Osteocyte (in vitro differentiated cells): ENCODE measurements around the gene SFT2D3. TPM values are rescaled to one million over a fixed set of nuclear protein-coding genes. Genes with fewer than 3 reads are reported as not detected.

Experiments used
- DNase-seq: peaks from one replicate; pipeline ENCODE4 v3.0.0; 2021; ENCODE audit warnings: mixed read lengths; ENCODE audit not compliant: unreplicated experiment; ENCODE audit errors: extremely low spot score
- H3K27ac Mint-ChIP-seq: one replicate; pipeline ENCODE4 v1.8.0; 2021; ENCODE audit warnings: mild to moderate bottlenecking, mixed read lengths; ENCODE audit not compliant: unreplicated experiment
- H3K27me3 Mint-ChIP-seq: one replicate; pipeline ENCODE4 v1.8.0; 2021; ENCODE audit warnings: mixed read lengths; ENCODE audit not compliant: unreplicated experiment
- H3K36me3 Mint-ChIP-seq: one replicate; pipeline ENCODE4 v1.8.0; 2021; ENCODE audit warnings: mixed read lengths; ENCODE audit not compliant: unreplicated experiment
- H3K4me1 Mint-ChIP-seq: one replicate; pipeline ENCODE4 v1.8.0; 2021; ENCODE audit warnings: mixed read lengths; ENCODE audit not compliant: unreplicated experiment
- H3K4me3 Mint-ChIP-seq: one replicate; pipeline ENCODE4 v1.8.0; 2021; ENCODE audit warnings: mild to moderate bottlenecking, moderate library complexity, mixed read lengths; ENCODE audit not compliant: unreplicated experiment
- H3K9me3 Mint-ChIP-seq: one replicate; pipeline ENCODE4 v1.8.0; 2021; ENCODE audit warnings: mixed read lengths; ENCODE audit not compliant: unreplicated experiment
- CTCF ChIP-seq: fragments of 200-600 bp; sonication (generic); IDR thresholded peaks from 2 replicates; pipeline ENCODE4 v1.5.0; 2021; ENCODE audit warnings: antibody characterized with exemption, mild to moderate bottlenecking, moderate library complexity
- total RNA-seq: library from RNA; stranded (reverse); gene quantifications from 2 replicates; pipeline ENCODE4 v1.2.1, GENCODE V29; 2021

SFT2D3 gene
- total RNA-seq, 1 donor from 2014 or later: 8.4 TPM

DNA sequence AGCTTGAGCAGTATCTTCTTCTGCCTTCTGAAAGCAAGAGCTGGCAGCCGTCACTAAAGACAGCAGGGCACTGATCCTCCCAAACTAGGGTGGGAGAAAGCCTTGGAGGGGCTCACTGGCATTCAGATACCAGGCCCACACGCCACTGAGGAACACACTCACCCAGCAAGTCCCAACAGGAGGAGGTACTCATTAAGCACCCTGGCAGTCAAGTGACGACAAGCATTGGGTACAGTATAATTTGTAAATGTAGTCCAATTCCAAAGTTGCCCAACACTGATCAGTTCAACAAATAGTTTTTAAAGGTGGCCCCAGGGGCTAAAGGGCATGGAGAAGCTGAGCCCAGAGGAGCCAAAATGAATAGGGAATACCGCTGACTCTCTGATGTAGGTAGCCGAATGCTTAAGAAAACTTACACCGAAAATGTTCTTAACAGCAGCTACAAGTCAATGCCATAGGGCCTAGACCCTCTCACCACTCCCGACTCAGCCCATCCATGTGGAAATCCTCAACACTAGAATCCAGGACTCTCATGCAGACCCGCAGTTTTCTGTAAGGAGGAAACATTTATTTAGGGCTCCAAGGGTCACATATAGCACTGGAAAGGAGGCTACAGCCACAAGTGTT, 35.9 kb upstream of the SFT2D3 start:
- DNase-seq: no peak
- Mint-ChIP-seq H3K9me3 (no peaks in the 10 kb centered on the region), H3K27ac (no peak overlapping the region), H3K4me1 (peaks cover 38% of the 10 kb centered on the region), H3K27me3 (no peaks in the 10 kb centered on the region), H3K36me3 (peaks cover 6% of the 10 kb centered on the region), H3K4me3 (no peak overlapping the region)
- no peak for TF ChIP-seq CTCF

- DNase-seq: no peak
- H3K9me3 Mint-ChIP-seq: no peaks in the 10 kb centered on the region
- H3K27me3 Mint-ChIP-seq: no peaks in the 10 kb centered on the region
- H3K27ac Mint-ChIP-seq: no peak overlapping the region
- H3K4me1 Mint-ChIP-seq: peaks cover 32% of the 10 kb centered on the region
- TF ChIP-seq CTCF: no peak
- H3K4me3 Mint-ChIP-seq: no peak overlapping the region
- H3K36me3 Mint-ChIP-seq: peaks cover 6% of the 10 kb centered on the region
These were observed 32.2 kb upstream of the SFT2D3 start for GRCh38 chr2:127669056-127669455.

- Mint-ChIP-seq H3K4me1 (peaks cover 35% of the 10 kb centered on the region), H3K4me3 (no peak overlapping the region)
- DNase-seq: no peak
These were observed 31.0 kb upstream of the SFT2D3 start for GRCh38 chr2:127670055-127670956.

DNA sequence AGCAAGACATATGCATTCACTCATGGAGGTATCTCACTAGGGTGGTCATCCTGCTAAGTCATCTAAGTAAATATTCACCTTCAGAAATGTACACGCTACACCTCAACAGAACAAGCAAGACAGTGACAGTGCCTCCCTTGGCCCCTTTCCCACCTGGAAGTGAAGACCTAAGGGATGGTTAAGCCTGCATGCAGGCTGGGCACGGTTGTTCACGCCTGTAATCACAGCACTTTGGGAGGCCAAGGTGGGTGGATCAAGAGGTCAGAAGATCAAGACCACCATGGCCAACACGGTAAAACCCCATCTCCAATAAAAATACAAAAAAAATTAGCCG, 30.4 kb upstream of the SFT2D3 start:
- no peak for DNase-seq
- Mint-ChIP-seq H3K36me3 (peaks cover 4% of the 10 kb centered on the region), H3K4me3 (no peak overlapping the region), H3K27me3 (no peaks in the 10 kb centered on the region), H3K4me1 (peaks cover 38% of the 10 kb centered on the region), H3K27ac (no peak overlapping the region), H3K9me3 (no peaks in the 10 kb centered on the region)
- TF ChIP-seq CTCF: no peak

More at GRCh38 chr2:127670055-127670956, 31.0 kb upstream of the SFT2D3 start:
- Mint-ChIP-seq H3K27me3 (no peaks in the 10 kb centered on the region), H3K9me3 (no peaks in the 10 kb centered on the region), H3K27ac (peak overlapping the region; percentile 33), H3K36me3 (peaks cover 4% of the 10 kb centered on the region)
- TF ChIP-seq CTCF: no peak
